Glutamatergic neuron (in vitro differentiated cells): Measurements from ENCODE around the gene GLI3. TPM values are rescaled to one million over a fixed set of nuclear protein-coding genes. Genes with fewer than 3 reads are reported as not detected.

Source experiments
- DNase-seq: peaks from one replicate; pipeline ENCODE4 v3.0.0; 2022
- H3K27ac Mint-ChIP-seq: one replicate; pipeline ENCODE4 v1.8.0; 2020; ENCODE audit warnings: mild to moderate bottlenecking, mixed read lengths, inconsistent platforms; ENCODE audit not compliant: unreplicated experiment
- H3K27me3 Mint-ChIP-seq: one replicate; pipeline ENCODE4 v1.8.0; 2020; ENCODE audit warnings: mild to moderate bottlenecking, moderate library complexity, mixed read lengths, inconsistent platforms; ENCODE audit not compliant: unreplicated experiment
- H3K36me3 Mint-ChIP-seq: one replicate; pipeline ENCODE4 v1.8.0; 2020; ENCODE audit warnings: mild to moderate bottlenecking, mixed read lengths, inconsistent platforms; ENCODE audit not compliant: unreplicated experiment
- H3K4me1 Mint-ChIP-seq: one replicate; pipeline ENCODE4 v1.8.0; 2020; ENCODE audit warnings: mild to moderate bottlenecking, low read depth, mixed read lengths, inconsistent platforms; ENCODE audit not compliant: unreplicated experiment
- H3K4me3 Mint-ChIP-seq: one replicate; pipeline ENCODE4 v1.8.0; 2020; ENCODE audit warnings: mild to moderate bottlenecking, mixed read lengths, inconsistent platforms; ENCODE audit not compliant: unreplicated experiment
- H3K9me3 Mint-ChIP-seq: one replicate; pipeline ENCODE4 v1.8.0; 2020; ENCODE audit warnings: mild to moderate bottlenecking, moderate library complexity, mixed read lengths, inconsistent platforms; ENCODE audit not compliant: unreplicated experiment
- CTCF ChIP-seq: fragments of 200-600 bp; sonication (generic); IDR thresholded peaks from one replicate; pipeline ENCODE4 v1.5.0; 2021; ENCODE audit not compliant: partially characterized antibody, unreplicated experiment
- total RNA-seq: library from RNA; stranded (reverse); fragmentation: NEBNext Ultra II Directional; extraction: Animal tissue kit (Norgen Biotek cat#: 25700); gene quantifications from one replicate; pipeline ENCODE4 v1.2.1, GENCODE V29; 2021; ENCODE audit not compliant: unreplicated experiment

The GLI3 gene
- total RNA-seq, 1 donor from 2014 or later = 2.9 TPM

GRCh38 chr7:42021631-42022030 is 215.4 kb downstream of the GLI3 start:
- no peak overlapping the region for H3K4me3 Mint-ChIP-seq
- H3K36me3 Mint-ChIP-seq = no peaks in the 10 kb centered on the region
- no peaks in the 10 kb centered on the region for H3K27me3 Mint-ChIP-seq
- no peak for TF ChIP-seq CTCF
- no peak for DNase-seq
- H3K9me3 Mint-ChIP-seq = no peaks in the 10 kb centered on the region
- no peak overlapping the region for H3K27ac Mint-ChIP-seq
- peaks cover 15% of the 10 kb centered on the region for H3K4me1 Mint-ChIP-seq

GRCh38 chr7:42020061-42020460 is 216.9 kb downstream of the GLI3 start:
- TF ChIP-seq CTCF = no peak
- DNase-seq = no peak
- Mint-ChIP-seq H3K36me3 (no peaks in the 10 kb centered on the region), H3K27ac (no peak overlapping the region), H3K27me3 (no peaks in the 10 kb centered on the region), H3K4me3 (no peak overlapping the region), H3K4me1 (peaks cover 5% of the 10 kb centered on the region), H3K9me3 (no peaks in the 10 kb centered on the region)

GRCh38 chr7:42017349-42017986 is 219.5 kb downstream of the GLI3 start:
- no peak overlapping the region for H3K27ac Mint-ChIP-seq
- peaks cover 2% of the 10 kb centered on the region for H3K27me3 Mint-ChIP-seq
- no peaks in the 10 kb centered on the region for H3K9me3 Mint-ChIP-seq
- H3K36me3 Mint-ChIP-seq = peaks cover 8% of the 10 kb centered on the region
- H3K4me3 Mint-ChIP-seq = no peak overlapping the region
- H3K4me1 Mint-ChIP-seq = no peaks in the 10 kb centered on the region
- no peak for TF ChIP-seq CTCF
- no peak for DNase-seq

- Mint-ChIP-seq H3K4me1 (no peaks in the 10 kb centered on the region), H3K4me3 (no peak overlapping the region), H3K36me3 (peaks cover 8% of the 10 kb centered on the region), H3K27ac (no peak overlapping the region), H3K9me3 (no peaks in the 10 kb centered on the region), H3K27me3 (peaks cover 3% of the 10 kb centered on the region)
- no peak for TF ChIP-seq CTCF
- no peak for DNase-seq
Observed at GRCh38 chr7:42016517-42016916, 220.5 kb downstream of the GLI3 start.
